GM19452 (cell line): ENCODE results near the gene LNX1.

Experiments used
- ATAC-seq: cut with Tn5 transposase; IDR thresholded peaks from one replicate; pipeline ENCODE4 v1.9.1; 2021; ENCODE audit not compliant: unreplicated experiment

Gene LNX1

GRCh38 chr4:53574528-53574927 is 16.8 kb downstream of the LNX1 start:
- no peak for ATAC-seq

- ATAC-seq, result no peak
These were observed 17.6 kb downstream of the LNX1 start for GRCh38 chr4:53573696-53574095.

DNA sequence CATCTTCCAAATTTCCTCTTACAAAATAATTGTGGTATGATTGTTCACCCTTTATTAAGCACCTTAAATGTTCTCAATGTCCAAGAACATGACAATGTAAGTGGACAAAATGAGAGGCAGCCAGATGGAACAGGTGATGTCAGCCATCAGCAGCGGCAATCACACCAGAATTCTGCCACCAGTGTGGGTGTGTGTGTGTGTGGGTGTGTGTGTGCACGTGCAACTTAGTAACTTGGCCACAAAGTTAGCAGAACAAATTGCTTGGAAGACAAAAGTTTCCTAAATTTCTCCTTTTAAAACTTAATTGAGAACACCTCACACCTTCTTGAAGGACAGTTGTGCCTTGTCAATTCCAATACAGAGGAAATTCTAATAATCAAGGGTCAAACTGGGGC is 18.7 kb downstream of the LNX1 start:
- ATAC-seq, result no peak

- ATAC-seq, result no peak
These were observed 19.2 kb downstream of the LNX1 start for GRCh38 chr4:53571936-53572599.

- ATAC-seq, result peak; percentile 66
These were observed 27.5 kb downstream of the LNX1 start for GRCh38 chr4:53563824-53564223.

GRCh38 chr4:53562409-53562808 is 28.9 kb downstream of the LNX1 start:
- no peak for ATAC-seq

GRCh38 chr4:53559021-53559620 is 32.2 kb downstream of the LNX1 start:
- no peak for ATAC-seq

DNA sequence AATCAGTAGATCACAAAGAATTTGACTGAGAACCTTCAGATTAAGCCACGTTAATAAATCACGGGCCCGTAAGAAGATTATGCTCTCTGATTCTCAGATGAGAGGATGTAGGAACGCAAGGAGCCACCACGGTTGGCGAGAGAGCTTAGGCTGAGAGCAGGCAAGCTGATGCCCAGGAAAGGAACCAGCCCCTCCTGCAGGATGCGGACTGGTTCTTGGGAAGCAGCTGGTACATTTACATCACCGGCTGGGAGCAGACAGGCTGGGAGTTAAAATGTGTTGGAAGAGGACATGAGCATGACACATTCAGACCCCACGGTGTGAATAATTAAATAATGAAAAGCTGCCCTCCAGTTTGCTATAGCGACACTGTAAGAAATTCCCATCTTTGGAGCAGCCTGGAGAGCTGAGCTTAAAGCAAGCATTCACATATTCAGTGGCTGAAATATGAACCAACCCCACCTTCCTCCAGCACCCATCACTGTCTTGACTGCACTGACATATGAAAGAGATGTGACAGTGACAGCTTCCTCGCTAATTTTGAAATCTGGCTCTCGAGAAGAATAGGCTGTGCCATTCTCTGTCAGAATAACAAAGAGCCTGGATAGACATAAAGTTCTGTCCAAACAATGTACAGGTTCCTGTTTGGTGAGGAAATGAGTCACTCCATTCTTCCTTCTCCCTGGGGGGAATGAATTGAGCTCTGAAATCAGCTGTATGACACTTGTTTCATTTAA is 33.1 kb downstream of the LNX1 start:
- no peak for ATAC-seq

GRCh38 chr4:53557669-53558064 is 33.6 kb downstream of the LNX1 start:
- no peak for ATAC-seq

DNA sequence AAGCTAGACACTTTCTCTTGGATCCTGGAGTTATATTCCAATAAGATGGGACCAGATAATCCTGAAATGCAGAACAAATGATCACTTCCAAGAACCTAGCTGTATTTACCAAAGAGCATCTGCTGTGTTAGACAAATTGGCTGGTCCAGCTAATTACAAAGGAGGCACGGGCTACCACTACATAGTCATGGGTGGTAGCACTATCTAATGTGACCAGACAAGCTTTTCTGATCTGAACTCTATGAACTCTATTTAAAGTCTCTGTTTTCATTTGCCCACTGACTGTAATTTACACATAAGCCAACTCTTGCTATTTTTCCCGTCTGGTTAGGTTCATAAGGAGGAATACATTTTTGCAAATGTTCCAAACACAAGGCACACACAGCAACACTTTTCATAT is 34.6 kb downstream of the LNX1 start:
- ATAC-seq, result no peak

GRCh38 chr4:53553486-53554210 is 37.6 kb downstream of the LNX1 start:
- ATAC-seq, result no peak

DNA sequence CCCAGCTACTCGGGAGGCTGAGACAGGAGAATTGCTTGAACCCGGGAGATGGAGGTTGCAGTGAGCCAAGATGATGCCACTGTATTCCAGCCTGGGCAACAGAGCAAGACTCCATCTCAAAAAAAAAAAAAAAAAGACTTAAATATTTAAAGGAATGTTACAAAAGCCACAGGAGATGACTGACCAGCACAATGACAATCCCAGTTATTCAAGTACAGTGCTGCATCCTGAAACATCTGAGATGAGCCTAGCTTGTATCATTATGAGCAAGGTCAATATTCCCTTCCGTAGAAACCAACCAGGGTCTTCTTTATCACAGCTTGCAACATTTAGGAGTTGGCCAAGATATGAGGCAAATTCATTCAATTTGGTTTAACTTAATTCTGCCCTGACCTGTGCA is 38.6 kb downstream of the LNX1 start:
- ATAC-seq, result no peak

DNA sequence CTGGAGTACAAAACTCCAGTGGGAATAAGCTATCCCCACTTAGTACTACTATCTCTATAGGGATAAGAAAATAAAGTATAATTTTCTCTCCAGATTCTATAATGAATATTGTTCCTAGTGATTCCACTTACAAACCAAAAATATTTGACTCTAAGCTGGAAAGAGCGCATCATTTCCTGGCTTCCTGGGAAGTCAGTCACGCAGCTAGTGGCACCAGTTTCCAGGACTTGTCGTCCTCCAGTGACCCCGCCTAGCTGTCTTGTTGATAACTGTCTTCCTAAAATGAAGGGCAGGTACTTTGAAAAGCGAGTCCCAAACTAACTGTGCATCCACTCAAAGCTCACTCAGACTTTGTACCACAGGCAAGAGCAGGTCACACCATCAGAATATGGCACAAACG is 39.3 kb downstream of the LNX1 start:
- no peak for ATAC-seq

DNA sequence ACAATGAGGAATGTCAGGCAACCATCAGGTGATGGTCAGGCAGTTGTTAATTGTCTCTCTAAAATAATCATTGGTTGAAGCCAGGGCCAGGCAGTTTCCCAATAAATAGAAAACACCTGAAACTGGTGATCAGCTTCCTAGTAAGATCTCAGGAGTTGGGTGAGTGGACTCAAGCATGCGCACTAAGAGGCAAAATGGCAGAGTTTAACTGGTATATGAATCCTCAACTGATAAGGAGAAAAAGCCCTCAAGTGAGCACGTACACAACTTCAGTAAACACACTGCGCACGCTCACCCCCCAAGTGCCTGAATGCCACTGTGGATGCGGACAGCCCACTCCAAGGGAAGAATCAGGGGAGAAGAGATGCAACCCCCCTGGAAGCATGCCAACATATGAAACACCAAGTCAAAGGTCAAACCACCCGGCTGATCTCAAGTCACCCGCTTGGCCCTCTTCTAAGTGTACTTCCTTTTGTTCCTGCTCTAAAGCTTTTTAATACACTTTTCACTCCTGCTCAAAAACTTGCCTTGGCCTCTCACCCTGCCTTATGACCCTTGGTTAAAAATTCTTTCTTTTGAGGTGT is 39.9 kb downstream of the LNX1 start:
- ATAC-seq, result no peak

DNA sequence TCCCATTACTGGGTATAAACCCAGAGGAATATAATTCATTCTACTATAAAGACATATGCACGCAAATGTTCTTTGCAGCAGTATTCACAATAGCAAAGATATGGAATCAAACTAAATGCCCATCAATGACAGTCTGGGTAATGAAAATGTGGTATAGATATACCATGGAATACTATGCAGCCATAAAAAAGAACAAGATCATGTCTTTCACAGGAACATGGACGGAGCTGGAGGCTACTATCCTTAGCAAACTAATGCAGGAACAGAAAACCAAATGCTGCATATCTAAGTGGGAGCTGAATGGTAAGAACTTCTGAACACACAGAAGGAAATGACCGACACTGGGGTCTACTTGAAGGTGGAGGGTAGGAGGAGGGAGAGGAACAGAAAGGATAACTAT is 42.6 kb downstream of the LNX1 start:
- ATAC-seq, result no peak

- ATAC-seq, result no peak
These were observed 43.3 kb downstream of the LNX1 start for GRCh38 chr4:53547983-53548382.

DNA sequence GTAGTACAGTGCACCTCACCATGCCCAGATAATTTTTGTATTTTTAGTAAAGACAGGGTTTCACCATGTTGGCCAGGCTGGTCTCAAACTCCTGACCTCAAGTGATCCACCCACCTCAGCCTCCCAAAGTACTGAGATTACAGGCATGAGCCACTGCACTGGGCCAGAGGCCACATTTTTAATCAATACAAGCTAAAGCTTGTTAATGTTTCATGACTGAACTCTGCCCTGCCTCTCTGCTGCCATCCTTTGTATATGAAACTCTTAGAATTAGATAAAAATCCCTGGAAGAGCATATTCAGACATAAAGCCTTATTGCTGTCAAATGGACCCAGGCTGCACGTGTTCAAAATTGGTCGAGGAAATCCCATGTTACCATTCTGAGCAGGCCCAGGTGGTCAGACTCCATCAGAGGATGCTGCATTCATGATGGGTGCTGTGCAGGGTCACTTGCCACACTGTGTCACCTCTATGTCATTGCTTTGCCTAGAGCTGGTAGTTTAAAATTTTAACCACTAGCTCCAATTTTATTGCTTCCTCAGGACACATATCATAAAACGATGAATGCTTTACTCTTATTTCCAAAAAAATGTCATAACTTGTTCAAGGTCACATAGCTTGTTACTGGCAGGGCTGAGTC is 45.2 kb downstream of the LNX1 start:
- no peak for ATAC-seq

DNA sequence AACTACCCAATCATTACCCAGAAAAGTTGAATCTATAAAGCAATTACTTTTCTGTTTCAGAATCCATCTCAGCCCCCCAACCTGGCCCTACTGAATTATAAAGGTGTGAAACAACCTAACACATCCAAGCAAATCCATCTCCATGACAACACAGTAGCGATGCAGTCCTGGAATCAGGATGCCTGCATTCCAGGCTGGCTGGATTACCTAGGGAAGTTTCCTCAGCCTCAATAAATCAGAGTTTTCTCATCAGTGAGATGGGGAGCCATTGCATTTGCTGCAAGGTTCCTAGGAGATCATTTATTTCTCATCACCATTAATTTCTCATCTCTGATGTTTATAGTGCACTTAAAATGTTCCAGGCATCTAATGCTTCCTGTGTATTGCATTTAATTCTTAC is 46.0 kb downstream of the LNX1 start:
- no peak for ATAC-seq

GRCh38 chr4:53543561-53543960 is 47.7 kb downstream of the LNX1 start:
- ATAC-seq, result no peak

DNA sequence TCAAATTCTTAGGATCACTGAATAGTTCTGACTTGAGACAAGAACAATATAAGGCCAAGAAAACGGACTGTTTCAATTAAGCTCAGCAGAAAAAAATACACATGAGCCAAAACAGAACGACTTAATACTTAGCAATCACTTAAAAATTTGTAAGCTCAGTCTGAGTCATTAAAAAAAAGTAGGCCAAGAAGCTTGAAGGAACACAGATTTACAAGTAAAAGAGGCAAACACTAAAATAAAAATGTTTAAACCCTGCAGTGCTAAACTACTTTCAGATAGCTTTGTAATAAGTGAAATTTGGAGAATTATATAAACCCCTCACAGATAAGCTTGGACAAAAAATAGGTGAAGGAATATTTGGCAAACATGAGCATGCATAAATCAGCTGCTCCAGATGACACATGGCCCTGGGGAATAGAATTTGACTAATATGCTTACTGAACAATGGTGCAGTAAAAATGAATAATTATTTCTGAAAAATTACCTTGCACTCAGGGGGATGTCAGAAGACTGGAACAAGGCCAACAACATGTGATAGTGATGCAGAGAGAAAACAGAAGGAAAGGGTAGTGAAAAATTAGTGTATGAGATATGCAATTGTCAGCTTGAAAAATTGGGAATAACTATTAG is 49.6 kb downstream of the LNX1 start:
- no peak for ATAC-seq
